GM21367 (cell line): ENCODE results near the gene ADPRH.

Experiments
- ATAC-seq: cut with Tn5 transposase; IDR thresholded peaks from one replicate; pipeline ENCODE4 v1.9.1; 2021; ENCODE audit not compliant: unreplicated experiment

The ADPRH gene

GRCh38 chr3:119627461-119627860 lies 48.2 kb downstream of the ADPRH start:
- ATAC-seq = peak; percentile 36

GRCh38 chr3:119628390-119628789 lies 49.1 kb downstream of the ADPRH start:
- peak; percentile 51 for ATAC-seq

GRCh38 chr3:119628816-119629445 lies 49.6 kb downstream of the ADPRH start:
- peak; percentile 16 for ATAC-seq

- no peak for ATAC-seq
These were observed 51.0 kb downstream of the ADPRH start for GRCh38 chr3:119630128-119630879.

- no peak for ATAC-seq
These were observed 51.6 kb downstream of the ADPRH start for GRCh38 chr3:119630880-119631329.

- ATAC-seq = no peak
These were observed 52.2 kb downstream of the ADPRH start for GRCh38 chr3:119631516-119631915.

- ATAC-seq = no peak
These were observed 52.9 kb downstream of the ADPRH start for GRCh38 chr3:119632216-119632615.

- no peak for ATAC-seq
These were observed 53.5 kb downstream of the ADPRH start for GRCh38 chr3:119632829-119633228.

GRCh38 chr3:119635719-119636118 lies 56.4 kb downstream of the ADPRH start:
- ATAC-seq = no peak

GRCh38 chr3:119636249-119636648 lies 57.0 kb downstream of the ADPRH start:
- ATAC-seq = no peak

- ATAC-seq = no peak
These were observed 57.8 kb downstream of the ADPRH start for GRCh38 chr3:119636891-119637611.

GRCh38 chr3:119637679-119638477 lies 58.6 kb downstream of the ADPRH start:
- peak; percentile 30 for ATAC-seq
